Stimulated activated CD8-positive, alpha-beta memory T cell treated with anti-CD3 and anti-CD28 coated beads, Interleukin-4, amount 100 ng/mL, for 1 hour (primary cell): ENCODE data around the gene TMPRSS6.

Experiments
- DNase-seq, 2 donors: peaks; one replicate each; pipeline ENCODE4 v3.0.0-alpha.2; 2020; ENCODE audit warnings: low read depth in 2 of 2, low spot score in 1 of 2

TMPRSS6 gene

GRCh38 chr22:37052386-37053309 is 56.9 kb downstream of the TMPRSS6 start:
- DNase-seq: no peak

- peak; percentile 36 to 50 for DNase-seq
These were observed 57.8 kb downstream of the TMPRSS6 start, which contains the start of gene KCTD17 for GRCh38 chr22:37051391-37052385. Gene KCTD17 (plus strand): TSS chr22:37051742. CDS start chr22:37051761, 19 bp downstream.

- DNase-seq: no peak
These were observed 58.6 kb downstream of the TMPRSS6 start for GRCh38 chr22:37050913-37051312.

DNA sequence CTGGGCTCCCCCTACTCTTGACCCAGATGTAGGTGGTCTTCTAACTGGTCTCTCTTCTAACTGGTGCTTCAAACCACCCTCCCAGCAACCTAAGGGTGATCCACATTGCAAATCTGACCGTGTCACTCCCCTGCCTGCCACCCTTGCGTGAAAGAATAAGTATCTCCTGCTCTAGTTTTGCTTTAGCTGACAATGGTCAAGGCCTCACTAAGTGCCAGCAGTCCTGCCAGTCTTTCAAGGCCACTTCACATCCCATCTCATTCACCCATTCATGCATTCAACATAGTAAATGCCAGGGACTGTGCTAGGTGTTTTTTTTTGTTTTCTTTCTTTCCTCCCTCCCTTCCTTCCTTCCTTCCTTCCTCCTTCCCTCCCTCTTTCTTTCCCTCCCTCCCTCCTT is 60.3 kb downstream of the TMPRSS6 start:
- no peak for DNase-seq

DNA sequence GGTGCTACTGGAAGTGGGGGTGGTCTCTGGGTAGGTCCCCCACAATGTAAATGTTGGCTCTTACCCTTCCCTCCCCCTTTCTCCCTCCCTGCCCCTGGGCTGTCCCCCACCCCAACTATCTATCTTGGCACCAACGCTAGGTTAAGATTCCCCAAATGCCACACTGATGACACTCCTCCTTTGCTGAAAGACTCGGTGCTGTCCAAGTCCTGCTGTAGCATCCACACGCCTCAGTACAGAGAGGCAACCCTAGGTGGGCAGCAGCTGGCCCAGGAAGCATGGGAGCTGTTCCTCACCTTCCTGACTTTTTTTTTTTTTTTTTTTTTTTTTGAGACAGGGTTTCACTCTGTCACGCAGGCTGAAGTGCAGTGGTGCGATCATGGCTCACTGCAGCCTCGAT is 61.4 kb downstream of the TMPRSS6 start:
- no peak for DNase-seq

DNA sequence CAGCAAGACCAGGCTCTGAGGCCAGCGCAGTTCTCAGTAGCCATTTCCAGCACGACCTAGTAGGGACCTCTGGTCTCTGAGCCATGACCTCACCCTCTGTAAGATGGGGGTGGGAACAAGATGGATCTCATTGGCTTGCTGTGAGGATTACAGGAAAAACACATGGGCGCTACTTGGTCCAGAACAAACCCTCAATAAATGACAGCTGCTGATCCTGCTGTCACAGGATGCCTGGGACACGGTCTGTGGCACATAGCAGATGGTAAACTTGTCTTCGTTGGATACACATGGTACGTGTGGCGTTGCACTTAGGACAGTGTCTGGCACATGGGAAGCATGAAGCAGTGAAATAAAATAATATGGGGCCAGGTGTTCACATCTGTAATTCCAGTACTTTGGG is 62.5 kb downstream of the TMPRSS6 start:
- no peak for DNase-seq

GRCh38 chr22:37046589-37046988 is 62.9 kb downstream of the TMPRSS6 start:
- DNase-seq: no peak

DNA sequence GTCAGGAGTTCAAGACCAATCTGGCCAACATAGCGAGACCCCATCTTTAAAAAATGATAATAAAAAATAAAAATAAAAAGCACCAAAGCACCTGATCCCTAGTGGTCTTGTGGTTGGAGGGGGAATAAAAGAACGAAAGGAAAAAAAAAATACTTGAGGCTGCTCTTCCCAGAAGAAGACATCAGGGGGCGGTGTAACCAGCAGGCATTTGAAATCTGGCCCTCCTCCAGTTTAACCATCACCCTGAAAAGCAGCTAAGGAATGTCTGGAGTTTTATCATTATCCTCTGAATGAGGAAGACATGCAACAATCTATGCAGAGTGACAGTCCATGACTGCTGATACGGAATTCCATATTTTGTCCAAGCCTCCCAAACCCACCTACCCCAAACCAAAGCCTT is 63.6 kb downstream of the TMPRSS6 start:
- DNase-seq: no peak

DNA sequence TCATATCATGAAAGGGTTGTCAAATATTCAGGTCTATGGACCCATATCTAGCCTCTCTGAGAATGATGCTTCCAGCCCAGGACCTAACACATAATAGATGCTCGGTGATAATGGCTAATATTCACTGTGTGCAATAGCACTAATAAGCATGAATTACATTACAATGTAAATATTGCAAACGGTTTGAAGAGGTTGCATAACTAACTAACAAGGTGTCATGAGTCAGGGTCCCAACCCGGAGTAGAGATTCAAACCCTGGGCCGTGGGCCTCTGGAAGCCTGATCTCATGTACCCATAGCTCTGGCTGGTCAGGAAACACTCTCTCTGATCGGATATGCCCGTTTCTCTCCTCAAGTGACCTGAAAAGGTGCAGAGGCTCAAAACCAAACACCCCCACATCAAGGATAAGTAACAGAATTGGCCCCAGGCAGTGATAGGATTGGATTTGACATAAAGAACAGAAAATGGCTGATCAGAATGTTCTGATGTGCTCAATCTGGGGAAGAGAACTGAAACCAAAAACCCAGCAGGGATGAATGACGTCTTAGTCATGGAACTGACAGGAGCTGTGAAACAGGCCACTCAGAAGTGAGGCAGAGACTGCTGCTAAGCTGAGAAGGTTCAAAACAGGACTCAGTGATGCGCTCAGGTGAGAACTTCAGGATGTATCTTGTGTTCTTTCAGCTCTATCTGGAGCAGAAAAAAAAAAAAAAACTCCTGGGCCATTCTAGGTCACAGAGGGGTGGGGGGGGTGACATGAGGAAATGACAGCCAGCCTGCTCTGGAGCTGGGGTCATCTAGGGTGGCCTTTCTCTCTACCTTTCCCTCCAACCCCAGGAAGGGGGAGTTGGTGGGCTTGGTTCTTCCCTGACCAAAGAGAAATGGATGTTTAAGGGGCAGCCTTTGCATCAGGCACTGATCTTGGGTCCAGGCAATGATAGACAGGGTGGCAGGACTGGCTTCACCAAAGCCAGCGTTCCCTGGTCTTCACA is 64.6 kb downstream of the TMPRSS6 start:
- DNase-seq: no peak

DNA sequence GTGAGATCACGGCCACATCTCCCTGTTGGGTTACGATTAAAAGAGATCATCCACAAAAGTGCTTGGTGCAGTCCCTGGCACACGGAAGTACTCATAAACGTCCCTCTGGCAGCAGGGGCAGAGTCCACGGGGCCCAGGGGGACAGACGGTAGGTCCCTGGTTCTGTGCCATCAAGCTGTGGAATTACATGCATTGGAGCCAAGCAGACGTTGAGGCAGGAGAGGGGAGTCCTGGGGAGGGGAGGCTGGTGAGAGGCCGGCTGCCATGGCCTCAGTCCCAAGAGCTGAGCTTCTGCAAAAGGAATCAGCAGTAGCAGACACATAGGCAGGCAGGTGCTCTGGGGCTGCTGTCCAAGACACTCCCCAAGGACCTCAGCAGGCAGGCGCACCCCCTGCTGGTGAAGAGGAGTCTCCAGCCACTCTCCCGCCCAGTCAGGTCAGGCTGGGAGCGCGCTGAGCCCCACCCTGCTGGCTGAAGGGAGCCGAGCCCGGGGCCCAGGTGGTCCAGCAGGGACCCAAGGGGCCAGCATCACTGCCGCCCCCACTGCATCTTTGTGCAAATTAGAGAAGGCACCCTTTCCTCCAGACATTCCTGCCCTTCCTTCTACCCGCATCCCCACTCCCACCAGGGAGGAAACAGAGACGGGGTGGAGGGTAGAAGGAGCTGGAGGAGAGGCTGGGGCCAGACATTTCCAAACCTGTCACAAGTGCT is 65.5 kb downstream of the TMPRSS6 start:
- DNase-seq: no peak

DNA sequence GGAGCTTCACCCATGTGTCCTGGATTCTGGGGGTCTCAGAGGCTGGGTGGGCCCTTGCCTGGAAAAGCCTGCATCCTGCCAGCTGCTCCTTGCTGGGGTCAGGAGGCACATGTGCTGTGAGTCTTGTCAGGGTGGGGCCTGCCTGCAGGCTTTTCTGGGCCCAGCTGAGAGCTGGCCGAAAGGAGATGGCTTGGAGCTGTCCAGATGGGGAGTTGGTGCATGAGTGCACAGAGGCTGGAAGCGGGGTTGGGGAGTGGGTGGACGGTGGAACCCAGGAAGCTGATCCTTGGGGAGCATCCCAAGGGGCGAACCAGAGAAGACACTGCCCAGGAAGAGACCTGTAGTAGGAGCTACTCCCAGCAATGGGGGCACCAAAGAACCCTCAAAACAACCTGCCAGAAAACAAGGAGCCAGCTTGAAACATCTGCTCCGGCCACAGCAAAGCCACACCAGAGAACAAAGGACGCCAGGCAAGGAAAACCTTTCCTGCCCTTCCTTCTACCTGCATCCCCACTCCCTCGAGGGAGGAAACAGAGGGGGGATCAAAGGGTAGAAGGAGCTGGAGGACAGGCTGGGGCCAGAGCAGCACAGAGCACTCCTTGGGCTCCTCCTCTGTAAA is 66.2 kb downstream of the TMPRSS6 start:
- no peak for DNase-seq

GRCh38 chr22:37039466-37039865 is 70.0 kb downstream of the TMPRSS6 start:
- DNase-seq: no peak

GRCh38 chr22:37037669-37038068 is 71.8 kb downstream of the TMPRSS6 start:
- no peak for DNase-seq

DNA sequence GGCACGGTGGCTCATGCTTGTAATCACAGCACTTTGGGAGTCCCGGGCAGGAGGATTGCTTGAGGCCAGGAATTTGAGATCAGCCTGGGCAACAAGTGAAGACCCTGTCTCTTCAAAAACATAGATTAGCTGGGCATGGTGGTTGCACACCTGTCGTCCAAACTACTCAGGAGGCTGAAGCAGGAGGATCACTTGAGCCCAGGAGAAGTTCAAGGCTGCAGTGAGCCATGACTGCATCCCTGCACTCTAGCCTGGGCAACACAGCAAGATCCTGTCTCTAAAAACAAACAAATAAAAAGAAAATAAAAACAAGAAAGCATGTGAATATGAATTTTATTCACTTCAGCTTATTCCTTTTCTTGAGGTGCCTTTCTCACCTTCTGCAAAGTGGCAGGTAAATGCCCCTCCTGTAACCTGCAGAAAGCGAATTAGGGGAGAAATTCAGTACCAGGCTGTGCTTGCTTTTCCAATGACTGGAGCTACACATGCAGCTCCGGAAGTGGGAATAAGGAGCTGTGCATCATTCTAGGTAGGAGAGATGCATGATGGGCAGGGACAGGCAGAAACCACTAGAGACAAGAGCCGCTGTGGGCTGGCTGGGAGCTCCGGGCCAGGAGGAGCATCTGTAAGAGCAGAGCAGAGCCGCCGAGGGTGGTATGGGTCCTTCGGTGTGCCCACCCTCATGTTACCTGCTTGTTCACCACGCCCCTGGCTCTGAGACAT is 72.7 kb downstream of the TMPRSS6 start:
- DNase-seq: no peak

- DNase-seq: no peak
These were observed 75.7 kb downstream of the TMPRSS6 start for GRCh38 chr22:37033605-37034430.

GRCh38 chr22:37032535-37033460 is 76.7 kb downstream of the TMPRSS6 start:
- no peak for DNase-seq

DNA sequence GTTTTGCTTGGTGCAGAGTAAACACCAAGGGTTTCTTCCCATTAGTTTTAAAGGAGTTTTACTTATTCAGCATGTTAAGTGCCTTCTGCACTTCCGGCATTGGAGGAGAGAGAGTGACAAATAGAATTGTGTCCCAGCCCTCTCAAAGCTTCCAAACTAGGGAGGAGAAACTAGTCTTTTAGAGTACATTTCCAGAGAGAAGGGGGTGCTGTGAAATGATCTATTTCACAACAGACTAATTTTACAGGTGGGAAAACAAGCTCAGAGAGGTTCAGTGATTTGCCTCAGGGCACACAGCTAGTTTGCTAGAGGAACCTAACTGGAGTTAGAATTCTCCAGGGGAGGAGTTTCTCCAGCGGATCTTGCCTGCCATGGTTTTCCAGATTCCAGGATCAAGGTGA is 77.4 kb downstream of the TMPRSS6 start:
- DNase-seq: no peak
